Mesodermal cell (in vitro differentiated cells): ENCODE data around the gene FANCC.
"Not testable (repeated sequence)": the region's sequence is repeated elsewhere in the genome, so short reads cannot be mapped to it uniquely, and the experiment has no call there.

ENCODE experiments used
- H3K27ac ChIP-seq: 2 replicates; pipeline ENCODE4 v1.7.0; 2013; ENCODE audit warnings: mild to moderate bottlenecking, low read depth, low read length, moderate library complexity; ENCODE audit not compliant: severe bottlenecking
- H3K36me3 ChIP-seq: 2 replicates; pipeline ENCODE4 v1.7.1; 2013; ENCODE audit warnings: mild to moderate bottlenecking, low read length, moderate library complexity; ENCODE audit not compliant: control insufficient read depth, insufficient read depth
- H3K4me1 ChIP-seq: one replicate; pipeline ENCODE4 v1.7.1; 2013; ENCODE audit warnings: mild to moderate bottlenecking, low read length; ENCODE audit not compliant: insufficient read depth, control insufficient read depth, poor library complexity, severe bottlenecking
- H3K4me3 ChIP-seq: 2 replicates; pipeline ENCODE4 v1.7.0; 2013; ENCODE audit warnings: low read length, control low read depth, mild to moderate bottlenecking; ENCODE audit not compliant: insufficient read depth, poor library complexity, severe bottlenecking; ENCODE audit errors: extremely low read depth
- H3K9me3 ChIP-seq: 2 replicates; pipeline ENCODE4 v1.7.1; 2013; ENCODE audit warnings: mild to moderate bottlenecking, low read length, moderate library complexity; ENCODE audit not compliant: control insufficient read depth
- WGBS, 2 experiments: methylation state at CpG; one replicate each; pipeline ENCODE4 v1.1.5; 2013; ENCODE audit warnings: missing lambda C conversion rate in 2 of 2; ENCODE audit not compliant: insufficient coverage in 2 of 2; 5-methylcytosine and 5-hydroxymethylcytosine counted together

Gene FANCC

GRCh38 chr9:95346021-95346420 is 28.5 kb upstream of the FANCC start:
- Histone ChIP-seq H3K9me3 (no peaks in the 10 kb centered on the region), H3K4me1 (no peaks in the 10 kb centered on the region), H3K4me3 (no peak overlapping the region), H3K36me3 (no peaks in the 10 kb centered on the region), H3K27ac (no peak overlapping the region)
- WGBS, 2 experiments, result 83 to 100% methylated on average over 1 to 2 of the region's 4 CpGs

DNA sequence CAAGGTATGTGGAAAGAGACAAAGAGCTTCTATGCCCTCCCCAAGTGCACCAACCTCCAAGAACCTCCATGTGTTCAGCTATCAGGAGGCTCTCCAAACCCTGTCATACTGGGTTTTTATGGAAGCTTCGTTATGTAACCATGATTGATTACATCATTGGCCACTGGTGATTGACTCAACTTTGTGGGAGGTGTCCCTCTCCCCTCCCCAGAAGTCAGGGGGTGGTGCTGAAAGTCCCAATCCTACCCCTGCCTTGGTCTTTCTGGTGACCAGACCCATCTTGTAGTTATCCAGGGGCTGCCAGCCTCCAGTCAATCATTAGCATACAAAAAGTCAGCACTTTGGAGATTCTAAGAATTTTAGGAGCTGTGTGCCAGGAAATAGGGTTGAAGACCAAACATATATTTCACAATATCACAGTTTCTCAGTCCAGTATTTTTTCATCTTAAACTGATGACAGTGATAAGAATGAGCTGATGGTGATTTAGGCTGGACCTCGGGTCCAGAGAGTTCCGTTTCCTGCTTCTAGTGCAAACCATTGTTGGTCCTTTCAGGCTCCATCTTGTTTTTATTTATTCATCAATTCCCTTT is 27.3 kb upstream of the FANCC start:
- Histone ChIP-seq H3K36me3 (no peaks in the 10 kb centered on the region), H3K27ac (no peak overlapping the region), H3K9me3 (no peaks in the 10 kb centered on the region), H3K4me3 (no peak overlapping the region), H3K4me1 (no peaks in the 10 kb centered on the region)
- WGBS, 2 experiments, result 88 to 93% methylated on average over 3 of the region's 3 CpGs

DNA sequence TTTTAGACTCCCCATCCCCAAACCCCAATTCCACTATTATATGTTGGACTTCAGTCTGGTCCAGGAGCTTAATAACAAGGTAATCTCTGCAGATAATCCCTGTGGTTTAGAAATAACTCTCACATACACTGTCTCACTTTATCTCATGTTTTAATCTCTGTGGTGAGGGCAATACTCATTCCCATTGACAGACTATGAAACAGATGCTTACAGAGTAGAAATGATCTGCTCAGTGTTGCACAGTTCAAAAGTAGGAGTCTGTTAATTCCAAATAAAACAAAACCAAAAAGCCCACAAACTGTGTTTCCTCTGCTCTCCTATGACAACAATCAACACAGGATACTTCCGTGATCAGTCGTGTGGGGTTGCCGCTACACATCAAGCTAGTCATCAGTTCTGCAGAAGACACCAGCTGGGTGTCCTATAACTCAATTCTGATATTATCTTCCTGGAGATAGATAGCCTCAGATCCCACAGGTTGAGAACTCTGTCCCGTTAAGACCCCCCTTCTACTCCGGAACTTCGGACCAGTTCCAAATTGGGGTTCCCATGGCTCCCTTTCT is 26.3 kb upstream of the FANCC start:
- Histone ChIP-seq H3K9me3 (no peaks in the 10 kb centered on the region), H3K36me3 (no peaks in the 10 kb centered on the region), H3K4me3 (no peak overlapping the region), H3K27ac (no peak overlapping the region), H3K4me1 (no peaks in the 10 kb centered on the region)
- 93 to 100% methylated on average over 6 of the region's 6 CpGs for WGBS, 2 experiments

GRCh38 chr9:95342571-95342970 is 25.1 kb upstream of the FANCC start:
- H3K9me3 ChIP-seq, result no peaks in the 10 kb centered on the region
- H3K4me3 ChIP-seq, result no peak overlapping the region
- no peaks in the 10 kb centered on the region for H3K4me1 ChIP-seq
- no peak overlapping the region for H3K27ac ChIP-seq
- no peaks in the 10 kb centered on the region for H3K36me3 ChIP-seq
- 90 to 91% methylated on average over 6 to 9 of the region's 13 CpGs for WGBS, 2 experiments

- H3K36me3 ChIP-seq, result no peaks in the 10 kb centered on the region
- WGBS, 2 experiments, result 92 to 93% methylated on average over 1 to 2 of the region's 5 CpGs
- no peaks in the 10 kb centered on the region for H3K4me1 ChIP-seq
- peaks cover 9% of the 10 kb centered on the region for H3K9me3 ChIP-seq
- H3K4me3 ChIP-seq, result no peak overlapping the region
- H3K27ac ChIP-seq, result no peak overlapping the region
These were observed 23.9 kb upstream of the FANCC start for GRCh38 chr9:95341293-95341962.

- H3K9me3 ChIP-seq, result peaks cover 10% of the 10 kb centered on the region
- WGBS, 2 experiments, result 89 to 91% methylated on average over 4 of the region's 6 CpGs
These were observed 20.7 kb upstream of the FANCC start for GRCh38 chr9:95338243-95338642.

GRCh38 chr9:95336281-95336680 is 18.8 kb upstream of the FANCC start:
- WGBS, 2 experiments, result 83 to 100% methylated on average over 1 to 2 of the region's 3 CpGs
- Histone ChIP-seq H3K4me1 (no peaks in the 10 kb centered on the region), H3K9me3 (peaks cover 18% of the 10 kb centered on the region), H3K27ac (no peak overlapping the region), H3K36me3 (no peaks in the 10 kb centered on the region), H3K4me3 (no peak overlapping the region)

More at GRCh38 chr9:95338243-95338642, 20.7 kb upstream of the FANCC start:
- H3K4me1 ChIP-seq, result no peaks in the 10 kb centered on the region
- no peak overlapping the region for H3K27ac ChIP-seq
- H3K36me3 ChIP-seq, result no peaks in the 10 kb centered on the region
- no peak overlapping the region for H3K4me3 ChIP-seq

DNA sequence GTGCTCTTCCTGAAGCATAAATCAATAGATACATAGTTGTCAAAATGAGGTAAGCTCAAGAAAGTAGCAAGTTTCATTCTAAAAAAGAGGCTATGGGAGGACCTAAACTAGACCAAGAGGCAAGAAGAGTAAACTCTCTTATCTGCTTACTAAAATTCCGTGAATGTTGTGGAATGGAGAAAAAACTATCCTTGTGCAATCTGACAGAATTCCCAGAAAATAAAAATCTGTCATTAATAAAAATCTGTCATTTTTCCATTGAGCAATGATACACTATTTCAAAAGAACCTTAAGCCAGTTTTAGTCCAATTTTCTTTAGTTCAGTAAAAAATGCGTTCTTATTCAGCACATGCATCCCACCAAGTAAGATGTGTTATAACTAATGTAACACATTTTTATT is 15.9 kb upstream of the FANCC start:
- H3K4me1 ChIP-seq, result no peaks in the 10 kb centered on the region
- H3K4me3 ChIP-seq, result no peak overlapping the region
- H3K27ac ChIP-seq, result no peak overlapping the region
- H3K9me3 ChIP-seq, result peaks cover 19% of the 10 kb centered on the region
- no CpG with 5 or more reads among the region's 2 CpGs for WGBS, 2 experiments
- no peaks in the 10 kb centered on the region for H3K36me3 ChIP-seq

DNA sequence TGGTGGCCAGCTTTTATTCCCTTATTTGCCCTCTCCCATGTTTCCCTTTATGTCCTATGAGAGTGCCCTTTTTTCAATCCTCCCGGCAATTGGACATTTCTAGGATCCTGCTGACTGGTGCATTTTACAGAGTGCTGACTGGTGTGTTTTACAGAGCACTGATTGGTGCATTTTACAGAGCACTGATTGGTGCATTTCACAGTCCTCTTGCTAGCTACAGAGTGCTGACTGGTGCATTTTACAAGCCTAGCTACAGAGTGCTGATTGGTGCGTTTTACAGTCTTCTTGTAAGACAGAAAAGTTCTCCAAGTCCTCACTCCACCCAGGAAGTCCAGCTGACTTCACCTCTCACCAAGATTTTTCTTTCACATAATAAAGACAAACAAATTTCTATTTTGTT is 15.4 kb upstream of the FANCC start:
- H3K27ac ChIP-seq, result no peak overlapping the region
- no peak overlapping the region for H3K4me3 ChIP-seq
- H3K4me1 ChIP-seq, result no peaks in the 10 kb centered on the region
- peaks cover 24% of the 10 kb centered on the region for H3K9me3 ChIP-seq
- 100% methylated on average over 1 of the region's 2 CpGs for WGBS, 2 experiments
- no peaks in the 10 kb centered on the region for H3K36me3 ChIP-seq

DNA sequence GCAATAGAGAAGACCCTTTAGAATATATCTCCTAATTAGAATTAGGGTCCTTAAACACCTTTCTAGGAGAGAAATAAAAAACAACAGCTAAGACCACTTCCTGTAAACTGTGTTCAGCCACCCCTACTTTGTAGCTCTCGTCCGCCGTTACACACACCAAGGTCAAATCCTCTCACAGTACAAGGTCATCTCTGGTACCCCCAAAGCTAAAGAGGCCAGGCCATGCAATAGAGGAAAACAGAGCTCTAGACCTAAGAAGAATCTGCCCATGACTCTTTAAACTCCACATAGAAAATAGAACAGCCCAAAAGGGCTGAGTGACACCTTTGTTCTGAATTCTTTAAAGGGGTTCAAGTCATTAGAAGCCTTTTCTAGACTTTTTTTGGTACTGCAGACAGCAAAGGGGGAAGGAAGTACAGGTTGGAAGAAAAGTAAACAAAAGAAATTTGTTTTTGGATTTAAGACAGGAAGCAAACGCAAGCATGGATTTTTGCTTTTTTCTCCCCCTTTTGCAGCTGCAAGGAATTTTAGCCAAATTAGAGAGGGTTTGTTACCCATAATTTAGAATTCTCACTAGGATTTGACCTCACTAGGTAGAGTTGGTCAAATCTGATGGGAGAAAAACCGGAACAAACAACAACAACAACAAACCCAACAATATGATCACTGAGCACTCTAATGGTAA is 13.4 kb upstream of the FANCC start:
- Histone ChIP-seq H3K9me3 (peaks cover 21% of the 10 kb centered on the region), H3K27ac (no peak overlapping the region), H3K4me1 (no peaks in the 10 kb centered on the region), H3K4me3 (no peak overlapping the region), H3K36me3 (no peaks in the 10 kb centered on the region)
- 100% methylated on average over 1 to 3 of the region's 5 CpGs for WGBS, 2 experiments

DNA sequence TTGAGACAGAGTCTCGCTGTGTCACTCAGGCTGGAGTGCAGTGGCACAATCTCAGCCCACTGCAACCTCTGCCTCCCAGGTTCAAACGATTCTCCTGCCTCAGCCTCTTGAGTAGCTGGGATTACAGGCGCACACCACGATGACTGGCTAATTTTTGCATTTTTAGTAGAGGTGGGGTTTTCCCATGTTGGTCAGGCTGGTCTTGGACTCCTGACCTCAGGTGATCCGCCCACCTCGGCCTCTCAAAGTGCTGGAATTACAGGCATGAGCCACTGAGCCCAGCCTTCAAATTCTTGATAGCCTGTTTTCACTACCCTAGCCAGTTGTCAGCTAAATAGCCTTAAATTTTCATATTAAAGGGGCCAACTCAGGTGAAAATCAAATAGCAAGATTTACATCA is 11.6 kb upstream of the FANCC start:
- H3K9me3 ChIP-seq, result peaks cover 29% of the 10 kb centered on the region
- WGBS, 2 experiments, result 85 to 94% methylated on average over 5 to 6 of the region's 6 CpGs
- H3K4me1 ChIP-seq, H3K4me3 ChIP-seq, H3K27ac ChIP-seq, H3K36me3 ChIP-seq: not testable (repeated sequence)
